HG03378 (cell line): ENCODE results near the gene EPHB2.
"Not testable (repeated sequence)": the region's sequence is repeated elsewhere in the genome, so short reads cannot be mapped to it uniquely, and the experiment has no call there.

Experiments
- ATAC-seq: cut with Tn5 transposase; IDR thresholded peaks from one replicate; pipeline ENCODE4 v1.9.1; 2021; ENCODE audit warnings: mild to moderate bottlenecking, moderate library complexity; ENCODE audit not compliant: unreplicated experiment

EPHB2 gene

DNA sequence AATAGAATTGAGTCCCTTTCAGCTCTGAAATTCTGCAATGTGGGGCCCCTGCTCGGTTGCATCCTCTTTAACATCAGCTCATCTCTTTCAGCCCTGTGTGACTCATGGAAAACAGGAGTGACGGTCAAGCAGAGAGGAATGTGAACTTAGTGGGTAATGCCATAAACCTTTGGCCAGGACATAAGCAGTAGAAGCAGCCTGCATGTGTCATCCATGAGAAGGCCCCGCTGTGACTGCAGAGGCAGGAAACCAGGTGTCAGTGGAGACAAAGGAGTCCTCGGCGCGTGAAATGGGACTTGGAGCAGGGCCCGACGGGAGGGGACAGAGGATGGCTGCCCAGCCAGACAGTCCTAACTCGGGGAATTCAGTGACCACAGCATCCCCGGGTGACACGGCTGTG, 21.1 kb upstream of the EPHB2 start:
- ATAC-seq = no peak

DNA sequence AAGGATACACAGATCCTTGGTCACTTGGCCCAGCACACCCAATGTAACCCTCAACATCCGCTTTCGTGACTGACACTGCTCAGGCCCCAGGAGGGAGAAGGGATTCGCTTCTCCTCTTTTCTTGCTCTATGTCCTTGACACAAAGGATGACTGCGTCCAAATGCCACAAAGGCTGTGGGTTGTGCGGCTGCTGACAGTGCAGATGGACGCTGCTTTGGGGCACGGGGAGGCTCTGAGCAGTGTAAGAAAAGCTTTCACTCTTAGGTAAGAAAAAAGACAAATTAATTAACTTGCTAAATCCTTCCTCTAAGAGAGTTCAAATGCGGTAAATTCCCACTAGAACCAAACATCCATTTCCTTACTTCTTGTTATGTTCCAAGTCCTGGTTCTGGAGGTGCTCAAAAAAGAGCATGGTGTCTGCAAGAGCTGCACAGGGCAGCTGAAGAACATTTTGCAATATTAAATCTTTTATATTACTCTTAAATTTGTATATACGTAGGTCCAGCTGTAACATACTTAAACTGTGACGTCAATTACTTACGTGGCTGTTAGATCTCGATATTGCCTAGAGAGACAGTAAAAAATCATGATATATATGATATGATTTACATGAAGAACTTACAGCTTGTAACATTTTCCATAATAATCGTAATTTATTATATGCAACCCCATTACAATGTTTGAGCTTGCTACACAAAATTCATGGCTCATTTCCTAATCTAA, 19.4 kb upstream of the EPHB2 start:
- ATAC-seq = no peak

DNA sequence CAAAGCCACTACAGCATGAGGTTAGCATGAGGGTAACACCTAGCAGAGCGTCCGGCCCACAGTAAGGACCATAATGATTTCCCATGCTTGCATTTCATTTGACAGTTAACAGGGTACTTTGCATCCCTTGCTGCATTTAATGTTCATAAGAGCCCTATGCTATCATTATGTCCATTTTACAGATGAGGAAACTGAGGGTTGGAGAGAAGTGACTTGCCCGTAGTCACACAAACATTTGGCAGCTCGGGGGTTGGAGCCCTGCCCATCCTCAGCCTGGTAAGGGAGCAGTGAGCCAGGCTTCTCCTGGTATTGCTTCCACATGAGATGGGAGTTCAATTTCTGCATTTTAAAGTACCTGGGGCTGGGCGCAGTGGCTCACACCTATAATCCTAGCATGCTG, 16.5 kb upstream of the EPHB2 start:
- ATAC-seq = no peak

DNA sequence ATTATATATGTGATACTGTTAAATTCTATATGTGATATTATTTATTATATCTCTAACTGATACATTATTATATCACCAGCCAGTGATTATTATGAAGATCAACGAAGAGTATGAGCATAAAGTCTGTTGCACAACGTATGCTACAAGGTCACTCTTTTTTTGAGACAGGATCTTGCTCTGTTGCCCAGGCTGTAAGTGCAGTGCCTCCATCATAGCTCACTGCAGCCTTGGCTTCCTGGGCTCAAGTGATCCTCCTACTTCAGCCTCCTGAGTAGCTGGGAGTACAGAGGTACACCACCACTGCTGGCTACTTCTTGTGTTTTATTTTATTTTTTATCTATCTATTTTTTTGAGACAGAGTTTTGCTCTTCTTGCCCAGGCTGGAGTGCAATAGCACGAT, 14.0 kb upstream of the EPHB2 start:
- ATAC-seq = no peak

DNA sequence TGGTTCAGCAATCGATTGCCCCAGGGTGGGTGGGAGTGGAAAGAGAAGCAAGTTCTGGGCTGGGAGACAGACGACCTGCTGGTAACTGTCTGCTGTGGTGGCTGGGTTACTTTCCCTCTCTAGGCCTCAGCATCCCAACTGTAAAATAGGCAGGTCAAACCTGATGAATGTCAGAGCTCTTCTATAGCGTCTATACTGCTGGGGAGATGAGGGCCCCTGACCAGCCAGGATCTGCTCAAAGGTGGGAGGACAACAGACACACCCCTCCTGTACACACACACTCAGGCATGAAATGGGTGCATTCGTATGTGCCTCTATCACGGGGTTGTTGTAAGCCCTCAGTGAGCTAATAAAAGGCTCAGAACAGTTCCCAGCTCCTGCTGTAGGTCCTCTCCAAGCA, 12.7 kb upstream of the EPHB2 start:
- ATAC-seq = no peak

DNA sequence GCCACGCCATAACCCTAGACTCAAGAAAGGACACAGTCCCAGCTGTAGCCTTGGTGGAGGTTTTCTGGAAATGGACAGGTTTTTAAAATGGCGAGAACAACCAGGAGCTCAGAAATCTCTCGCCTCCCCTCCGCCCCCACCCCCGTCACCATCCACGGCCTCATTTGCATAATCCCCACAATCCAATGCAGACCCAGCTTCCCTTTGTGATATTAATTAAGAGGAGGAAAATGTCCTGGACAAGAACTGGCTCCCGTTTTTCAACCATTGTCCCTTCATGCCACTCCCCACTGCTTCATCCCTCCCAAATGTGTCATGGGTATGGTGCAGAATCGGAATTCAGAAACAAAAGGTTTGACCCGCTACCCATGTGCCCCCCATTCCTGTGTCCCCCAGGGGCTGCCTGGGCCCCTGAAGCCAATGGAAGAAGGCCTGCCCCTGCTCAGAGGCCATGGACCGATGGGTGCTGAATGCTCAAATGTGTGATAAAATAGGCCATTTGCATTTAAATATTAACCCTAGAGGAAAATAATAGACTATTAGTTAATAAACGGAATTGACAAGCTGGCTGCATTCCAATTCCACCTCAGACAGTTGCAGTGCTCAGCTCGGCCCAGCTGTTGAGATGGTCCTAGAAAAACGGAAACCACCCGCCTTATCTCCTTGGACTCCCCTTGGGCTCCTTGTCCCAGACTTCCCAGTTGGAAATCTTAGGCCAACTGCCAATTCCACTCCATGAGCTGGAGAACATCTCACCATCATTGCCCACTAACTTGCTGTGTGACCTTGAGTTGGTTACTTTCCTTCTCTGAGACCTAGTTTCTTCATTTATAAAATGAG, 10.7 kb upstream of the EPHB2 start:
- no peak for ATAC-seq

- ATAC-seq = no peak
These were observed 8.1 kb upstream of the EPHB2 start for GRCh38 chr1:22702296-22703085.

- no peak for ATAC-seq
These were observed 6.1 kb upstream of the EPHB2 start for GRCh38 chr1:22704440-22705067.

DNA sequence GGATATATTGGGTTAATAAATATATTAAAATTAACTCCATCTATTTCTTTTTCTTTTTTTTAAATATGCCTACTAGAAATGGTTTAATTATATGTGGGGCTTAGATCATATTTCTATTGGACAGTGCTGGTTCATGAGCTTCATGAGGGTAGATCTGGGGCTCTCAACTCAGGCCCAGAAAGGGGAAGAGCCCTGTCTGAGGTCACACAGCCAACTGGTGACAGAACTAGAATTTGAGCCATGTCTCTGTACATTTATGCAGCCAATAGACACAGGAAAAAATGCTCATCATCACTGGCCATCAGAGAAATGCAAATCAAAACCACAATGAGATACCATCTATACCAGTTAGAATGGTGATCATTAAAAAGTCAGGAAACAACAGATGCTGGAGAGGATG, 5.1 kb upstream of the EPHB2 start:
- no peak for ATAC-seq

GRCh38 chr1:22706100-22706499, 4.5 kb upstream of the EPHB2 start:
- ATAC-seq = not testable (repeated sequence)

DNA sequence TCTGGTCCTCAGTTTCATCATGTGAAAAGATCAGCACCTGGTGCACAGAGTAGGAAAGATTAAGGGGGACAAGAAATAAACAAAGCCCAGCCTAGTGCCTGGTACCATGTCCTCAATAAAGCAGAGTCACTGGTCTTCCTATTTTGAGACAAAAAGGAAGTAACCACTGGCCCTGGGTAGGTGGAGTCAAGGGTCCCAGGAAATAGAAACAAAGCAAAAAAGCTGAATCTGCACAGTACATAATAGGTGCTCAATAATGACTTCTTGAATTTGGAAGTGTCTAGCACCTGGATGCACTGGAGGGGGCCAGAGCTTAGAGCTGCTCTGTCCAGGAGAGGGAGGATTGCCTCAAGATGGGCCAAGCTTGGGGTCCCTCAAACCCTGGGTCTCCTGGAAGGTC, 1.9 kb upstream of the EPHB2 start:
- ATAC-seq = no peak

DNA sequence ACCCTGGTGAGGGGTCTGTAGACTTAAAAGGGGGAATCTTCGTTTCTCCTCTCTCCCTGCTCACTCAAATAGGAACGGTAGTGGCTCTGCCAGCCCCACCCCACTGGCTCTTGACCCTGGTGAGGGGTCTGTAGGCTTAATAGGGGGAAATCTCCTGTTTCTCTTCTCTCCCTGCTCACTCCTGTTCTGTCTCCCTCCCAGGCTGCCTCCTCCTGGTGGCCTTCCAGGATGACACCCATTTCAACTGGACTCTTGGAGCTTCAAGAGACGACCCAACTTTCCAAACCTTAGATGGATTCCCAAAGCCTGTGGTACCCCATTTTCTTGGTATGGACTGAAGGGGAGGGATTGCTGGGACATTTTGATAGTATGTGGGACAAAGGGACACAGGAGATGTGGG, 1.4 kb upstream of the EPHB2 start:
- ATAC-seq = no peak

DNA sequence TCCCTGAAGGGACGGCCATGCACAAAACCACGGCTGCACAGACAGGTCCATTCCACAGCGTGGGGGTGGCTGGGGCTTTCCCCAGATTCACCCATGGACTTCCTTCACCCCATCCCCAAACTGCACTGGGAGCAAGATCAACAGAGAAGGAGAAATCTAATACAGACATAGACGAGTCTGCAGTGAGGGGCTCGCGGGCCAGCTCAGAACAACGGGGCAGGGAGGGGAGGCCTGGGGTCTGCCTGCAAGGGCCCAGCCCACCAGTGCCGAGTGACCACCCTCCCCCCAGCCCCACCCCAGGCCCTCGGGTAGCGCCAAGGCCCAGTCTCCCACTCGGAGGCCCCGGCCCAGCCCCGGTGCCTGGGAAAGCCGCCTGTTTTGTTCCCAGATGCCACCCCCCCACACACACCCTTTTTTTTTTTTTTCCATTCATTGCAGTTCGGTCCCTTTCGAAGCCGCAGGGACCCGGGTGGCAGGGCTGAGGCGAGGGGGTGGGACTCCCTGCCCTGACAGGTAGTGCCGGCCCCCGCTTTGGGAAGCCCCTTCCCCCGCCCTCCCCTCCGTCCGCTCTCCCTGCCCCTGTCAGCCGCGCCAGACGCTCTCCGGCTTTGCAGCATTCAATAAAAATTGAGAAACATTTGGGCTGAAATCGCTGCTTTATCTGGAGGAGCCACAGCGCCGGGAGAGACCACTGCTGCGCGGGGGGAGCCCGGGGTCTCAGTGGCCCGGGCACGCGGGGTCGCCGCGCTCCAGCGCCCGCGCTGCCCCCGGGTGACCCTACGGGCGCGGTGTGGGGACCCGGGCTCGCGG, 543 bp upstream of the EPHB2 start:
- ATAC-seq = no peak

DNA sequence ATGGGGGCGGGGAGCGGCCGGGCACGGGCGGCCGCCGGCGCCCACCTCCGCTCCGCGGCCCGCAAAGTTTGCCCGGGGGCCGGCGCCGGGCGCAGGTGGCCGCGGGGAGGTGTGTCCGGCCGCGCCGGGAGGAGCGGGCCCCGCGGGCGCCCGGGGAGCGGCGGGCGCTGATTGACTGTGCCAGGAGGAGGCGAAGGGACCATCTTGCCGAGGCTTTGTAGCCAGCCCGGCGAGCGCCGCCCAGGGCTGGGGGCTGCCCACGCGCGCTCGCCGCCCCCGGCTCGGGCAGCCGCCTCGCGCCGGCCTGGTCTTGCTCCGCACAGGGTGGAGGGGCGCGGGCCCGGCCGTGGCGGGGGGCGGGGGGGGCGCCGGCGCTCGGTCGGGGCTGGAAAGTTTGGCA, 432 bp downstream of the EPHB2 start:
- ATAC-seq = no peak

DNA sequence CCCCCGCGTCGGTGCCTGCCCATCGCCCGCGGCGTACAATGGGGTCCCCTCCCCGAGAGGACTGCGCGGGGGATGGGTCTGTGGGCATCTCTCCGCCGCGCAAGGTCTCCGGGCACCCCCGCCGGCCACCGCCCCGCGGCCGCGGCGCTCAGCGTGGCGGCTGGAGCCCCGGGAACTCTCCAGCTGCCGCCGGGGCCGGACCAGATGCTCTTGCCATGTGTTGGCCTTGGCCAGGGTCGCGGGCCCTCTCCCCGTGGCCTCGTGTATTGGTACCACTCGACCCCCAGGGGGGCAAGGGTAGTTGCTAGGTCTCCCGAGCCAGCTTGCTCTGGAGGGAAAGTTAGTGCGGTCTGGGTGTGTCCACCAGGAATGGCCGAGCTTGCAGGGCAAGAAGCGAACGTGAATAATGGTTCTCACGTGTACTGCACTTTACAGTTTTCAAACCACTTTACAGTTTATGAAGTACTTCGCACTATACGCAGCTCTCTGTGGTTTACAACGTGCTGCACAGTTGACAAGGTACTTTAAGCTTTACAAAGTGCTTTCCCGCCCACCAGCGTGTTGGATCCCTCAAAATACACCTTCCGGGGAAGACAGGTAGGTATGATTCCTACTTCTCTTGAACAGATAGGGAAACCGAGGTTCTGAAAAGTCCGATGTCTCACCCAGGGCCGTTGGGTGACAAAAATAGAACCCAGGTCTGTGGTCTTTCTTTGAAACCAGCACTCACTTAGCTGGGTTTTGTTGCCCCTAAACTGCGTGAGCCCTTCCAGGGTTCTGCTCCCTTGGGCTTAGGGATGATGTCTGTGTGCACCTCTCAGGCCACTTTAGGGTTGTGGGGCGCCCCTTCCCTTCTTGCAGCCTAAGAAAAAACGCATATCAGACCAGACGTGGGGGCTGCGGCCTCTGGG, 1.2 kb downstream of the EPHB2 start:
- ATAC-seq = no peak

GRCh38 chr1:22712502-22713271, 2.0 kb downstream of the EPHB2 start:
- ATAC-seq = no peak

GRCh38 chr1:22714455-22714854, 3.8 kb downstream of the EPHB2 start:
- no peak for ATAC-seq

DNA sequence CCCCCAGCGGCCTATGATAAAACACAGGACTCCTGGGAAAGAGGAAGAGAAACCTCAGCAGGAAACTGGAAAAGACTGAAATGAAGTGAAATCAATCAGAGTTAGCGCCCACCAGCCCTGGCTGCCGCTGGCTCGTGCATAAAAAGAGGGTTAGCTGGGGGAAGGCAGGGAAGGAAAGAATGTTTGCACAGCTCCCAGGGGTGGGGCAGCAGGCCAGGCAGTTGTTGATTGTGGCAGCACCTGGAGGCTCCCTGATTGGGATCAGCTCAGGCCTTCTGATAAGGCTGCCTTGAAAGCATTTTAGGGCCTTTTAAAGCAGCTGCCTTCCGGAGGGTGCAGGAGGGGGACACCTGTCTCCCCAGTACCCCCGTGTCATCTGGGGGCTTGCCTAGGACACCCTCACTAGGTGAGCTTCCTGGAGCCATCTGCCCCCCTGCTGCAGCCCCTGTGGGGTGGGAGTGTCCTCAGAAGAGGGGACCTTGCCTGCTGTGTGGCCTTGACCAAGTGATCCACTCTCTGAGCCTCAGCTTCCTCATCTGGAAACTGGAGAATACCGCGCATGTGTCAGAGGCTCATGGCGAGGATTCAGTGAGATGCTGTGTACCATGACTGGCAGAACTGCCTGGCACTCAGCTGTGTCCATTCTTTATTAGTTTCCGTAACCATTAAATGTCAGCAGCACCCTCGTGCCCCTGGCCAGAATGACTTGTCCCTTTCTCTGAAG, 6.6 kb downstream of the EPHB2 start:
- ATAC-seq = no peak
